ENCODE measurements around the gene MCIDAS. TPM values are rescaled to one million over a fixed set of nuclear protein-coding genes. Genes with fewer than 3 reads are reported as not detected.

Gene MCIDAS
- total RNA-seq, 1 experiment from 2014 or later, result 2.0 TPM

GRCh38 chr5:55172051-55172899, 54.8 kb downstream of the MCIDAS start:
- peak; percentile 65 to 75 for DNase-seq
- ChIA-PET CTCF (interaction anchor here (0.6 to 1.5 kb wide), 2 partner anchors 61 to 1798 kb away, joined by 4 to 5 read pairs; no protein-coding TSS in a partner anchor), POLR2A (no interaction called here)
- Histone ChIP-seq H3K27me3 (replicated peaks; ENCODE audit: control insufficient read depth, insufficient read depth, low read length) (peaks cover 3% of the 10 kb centered on the region), H3K4me3 (ENCODE audit: low read depth, low read length) (peak overlapping the region; percentile 50), H3K4me1 (peaks cover 11% of the 10 kb centered on the region), H3K9me3 (no peaks in the 10 kb centered on the region), H3K36me3 (ENCODE audit: control insufficient read depth, insufficient read depth, low read length) (no peaks in the 10 kb centered on the region)
- Mint-ChIP-seq H3K27ac (ENCODE audit: unreplicated experiment) (no peak overlapping the region), H3K9me3 (ENCODE audit: unreplicated experiment) (no peaks in the 10 kb centered on the region), H3K36me3 (ENCODE audit: insufficient read depth, unreplicated experiment) (peaks cover 6% of the 10 kb centered on the region), H3K4me1 (ENCODE audit: low read depth, unreplicated experiment) (peaks cover 8% of the 10 kb centered on the region), H3K27me3 (ENCODE audit: insufficient read depth, unreplicated experiment) (peaks cover 12% of the 10 kb centered on the region), H3K4me3 (ENCODE audit: unreplicated experiment) (peak overlapping the region; percentile 89)
- peak; percentile 73 to 74 for TF ChIP-seq CTCF (IDR thresholded peaks at IDR 0.05; ENCODE audit: insufficient read depth in 1 of 2, low read depth in 1 of 2, low read length in 1 of 2, severe bottlenecking in 1 of 2, unreplicated experiment in 1 of 2)
- intact Hi-C loops (cut with micrococcal nuclease; ENCODE audit: unreplicated experiment), result loop anchor here (1.0 to 10.0 kb wide), 5 partner anchors 54 to 519 kb away; partner anchors contain the start of genes DHX29 and MTREX
- no TSS peak for BruUV-seq (replicated peaks)

GRCh38 chr5:55171471-55171870, 55.6 kb downstream of the MCIDAS start:
- no peak for DNase-seq
- ChIA-PET POLR2A (no interaction called here), CTCF (interaction anchor here (0.6 kb wide), 1 partner anchor 16 kb away, joined by 3 read pairs; no protein-coding TSS in a partner anchor)
- H3K36me3 ChIP-seq (ENCODE audit: control insufficient read depth, insufficient read depth, low read length), result no peaks in the 10 kb centered on the region
- intact Hi-C loops (cut with micrococcal nuclease; ENCODE audit: unreplicated experiment), result loop anchor here (5.0 to 10.0 kb wide), 2 partner anchors 136 to 233 kb away; partner anchors contain the start of genes DHX29 and MTREX
- Mint-ChIP-seq H3K27me3 (ENCODE audit: insufficient read depth, unreplicated experiment) (peaks cover 11% of the 10 kb centered on the region), H3K9me3 (ENCODE audit: unreplicated experiment) (no peaks in the 10 kb centered on the region), H3K4me1 (ENCODE audit: low read depth, unreplicated experiment) (peaks cover 7% of the 10 kb centered on the region), H3K27ac (ENCODE audit: unreplicated experiment) (no peak overlapping the region), H3K36me3 (ENCODE audit: insufficient read depth, unreplicated experiment) (peaks cover 6% of the 10 kb centered on the region), H3K4me3 (ENCODE audit: unreplicated experiment) (no peak overlapping the region)
- H3K27me3 ChIP-seq (replicated peaks; ENCODE audit: control insufficient read depth, insufficient read depth, low read length), result peaks cover 3% of the 10 kb centered on the region
- H3K4me1 ChIP-seq, result peaks cover 11% of the 10 kb centered on the region
- no peak for TF ChIP-seq CTCF (IDR thresholded peaks at IDR 0.05; ENCODE audit: insufficient read depth in 1 of 2, low read depth in 1 of 2, low read length in 1 of 2, severe bottlenecking in 1 of 2, unreplicated experiment in 1 of 2)
- H3K4me3 ChIP-seq (ENCODE audit: low read depth, low read length), result no peak overlapping the region
- no peaks in the 10 kb centered on the region for H3K9me3 ChIP-seq
- no TSS peak for BruUV-seq (replicated peaks)

Small RNA genes within 50 kb of the gene (microRNA-seq; reads per million reads assigned to microRNA genes)
- 17.3 reads per million, percentile 56 among the genes with 10 or more reads in this experiment for gene MIR449A
- gene MIR449B, result not detected
- gene MIR449C, result 6.7 reads per million, percentile 40 among the genes with 10 or more reads in this experiment

Other genes with a start within 250 kb of the MCIDAS start
- gene ESM1, start 241.7 kb downstream of the MCIDAS start, total RNA-seq (2022), result not detected in 2 replicates
- gene GZMK, start 203.1 kb downstream of the MCIDAS start, total RNA-seq (2022), result not detected in 2 replicates
- not detected in 2 replicates for gene GZMA, start 124.7 kb downstream of the MCIDAS start, total RNA-seq (2022)
- 18.8 and 18.9 TPM in 2 replicates for gene GPX8, start 67.1 kb downstream of the MCIDAS start, total RNA-seq (2022)
- not detected in 2 replicates for gene CDC20B, start 54.1 kb downstream of the MCIDAS start, total RNA-seq (2022)
- 3.1 and 3.9 TPM in 2 replicates for gene CCNO, start 6.3 kb upstream of the MCIDAS start, total RNA-seq (2022)
- gene DHX29, start 80.4 kb upstream of the MCIDAS start, total RNA-seq (2022), result 27.6 and 31.6 TPM in 2 replicates
- 83.7 and 95.2 TPM in 2 replicates for gene MTREX, start 80.7 kb upstream of the MCIDAS start, total RNA-seq (2022)